HCT116 (cell line): ENCODE measurements around the gene THEM4.

Experiments
- EGR1 ChIP-seq: IDR thresholded peaks from 2 replicates; pipeline ENCODE4 v1.6.1; 2012; ENCODE audit warnings: low read depth
- EZH2 ChIP-seq: fragments of 200-600 bp; sonication (generic); IDR thresholded peaks from 2 replicates; pipeline ENCODE4 v1.6.1; 2017; ENCODE audit warnings: antibody characterized with exemption, mixed run types
- EZH2phosphoT487 ChIP-seq: fragments of 200-600 bp; IDR thresholded peaks from 2 replicates; pipeline ENCODE4 v1.6.1; 2018; ENCODE audit warnings: antibody characterized with exemption, borderline replicate concordance
- FOSL1 ChIP-seq: IDR thresholded peaks from 2 replicates; pipeline ENCODE4 v1.6.1; 2012; ENCODE audit warnings: low read depth
- JUND ChIP-seq: IDR thresholded peaks from 2 replicates; pipeline ENCODE4 v1.6.1; 2012
- POLR2A ChIP-seq: IDR thresholded peaks from 2 replicates; pipeline ENCODE4 v1.7.0; 2011; ENCODE audit warnings: borderline replicate concordance; ENCODE audit not compliant: insufficient read depth, insufficient read length; ENCODE audit errors: extremely low read depth
- POLR2AphosphoS5 ChIP-seq: IDR thresholded peaks from 2 replicates; pipeline ENCODE4 v1.6.1; 2011; ENCODE audit warnings: mild to moderate bottlenecking, low read depth, low read length, moderate library complexity
- RAD21 ChIP-seq: IDR thresholded peaks from 2 replicates; pipeline ENCODE4 v1.6.1; 2012; ENCODE audit warnings: low read depth, mild to moderate bottlenecking
- SRF ChIP-seq: IDR thresholded peaks from 2 replicates; pipeline ENCODE4 v1.6.1; 2012; ENCODE audit warnings: low read depth
- TCF7L2 ChIP-seq: IDR thresholded peaks from 2 replicates; pipeline ENCODE4 v1.7.0; 2011; ENCODE audit warnings: borderline replicate concordance, inconsistent platforms; ENCODE audit not compliant: insufficient read depth, insufficient read length; ENCODE audit errors: extremely low read depth
- YY1 ChIP-seq: IDR thresholded peaks from 2 replicates; pipeline ENCODE4 v1.6.1; 2011; ENCODE audit warnings: low read length, low read depth, moderate library complexity, mild to moderate bottlenecking; ENCODE audit not compliant: insufficient replicate concordance; ENCODE audit errors: extremely low read depth
- ZNF274 ChIP-seq: fragments of 200-500 bp; sonication (Bioruptor generic); IDR thresholded peaks from 2 replicates; pipeline ENCODE4 v1.6.1; 2014; ENCODE audit warnings: mild to moderate bottlenecking, low read depth, low read length, inconsistent platforms
- TF ChIP-seq, protein P1 (sequence below), 3 experiments: fragments of 200-600 bp in 1 of 3; sonication (generic) in 1 of 3; IDR thresholded peaks in 2 of 3; conservative IDR thresholded peaks in 1 of 3; 2 replicates each; pipeline ENCODE4 v1.5.1; 2012 to 2017; ENCODE audit warnings: low read depth in 2 of 3, low read length in 2 of 3, antibody characterized with exemption in 1 of 3, borderline replicate concordance in 1 of 3, control low read depth in 1 of 3, mild to moderate bottlenecking in 1 of 3, mixed read lengths in 1 of 3, mixed run types in 1 of 3, moderate library complexity in 1 of 3; ENCODE audit not compliant: insufficient read depth in 1 of 3

DNA sequence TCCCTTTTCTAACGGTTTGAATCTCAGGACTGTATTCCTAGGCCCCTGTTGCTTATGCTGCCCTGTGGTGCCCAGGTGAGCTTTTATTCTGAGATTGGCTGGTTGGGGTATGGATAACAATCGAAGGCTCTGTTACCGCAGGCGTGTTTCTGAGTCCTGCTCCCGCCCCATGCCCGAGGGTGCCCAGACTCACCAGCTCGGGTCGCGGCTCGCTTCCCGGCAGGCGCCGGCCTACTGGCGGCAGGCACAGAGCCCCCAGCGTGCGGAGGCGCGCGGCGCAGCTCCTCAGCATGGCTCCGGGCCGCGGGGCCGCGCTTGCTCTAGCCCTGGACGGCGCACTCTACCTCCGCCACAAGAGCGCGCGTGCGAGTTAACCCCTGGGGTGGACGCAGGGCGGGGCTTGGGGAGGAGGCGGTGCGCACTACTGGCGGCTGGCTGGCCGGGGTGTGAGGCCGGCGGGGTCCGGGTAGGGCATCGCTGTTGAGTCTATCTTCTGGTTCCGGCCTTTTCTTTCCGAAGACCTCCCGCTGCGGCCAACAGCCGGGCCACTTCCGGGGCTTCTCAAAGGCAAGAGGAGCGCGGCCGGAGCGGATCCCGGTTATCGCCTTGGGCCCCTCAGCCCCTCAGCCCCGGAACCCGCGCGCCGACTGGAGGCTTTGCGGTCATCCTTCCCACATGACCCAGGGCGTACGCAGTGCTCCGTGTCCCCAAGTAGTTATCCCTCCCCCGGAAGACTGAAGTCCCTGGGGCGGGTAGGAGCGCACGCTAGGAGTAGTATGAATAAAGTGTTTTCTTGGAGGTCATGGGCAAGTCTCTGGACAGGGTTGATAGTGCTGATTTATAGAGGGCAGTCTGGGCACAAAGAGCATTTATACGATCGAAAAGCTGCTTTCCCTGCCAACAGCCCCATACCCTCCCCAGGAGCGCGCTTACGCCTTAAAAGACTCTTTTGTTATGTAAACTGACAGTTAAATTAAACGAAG lies at the start of gene THEM4:
- TF ChIP-seq EZH2, result no peak
- TF ChIP-seq, protein P1, sequence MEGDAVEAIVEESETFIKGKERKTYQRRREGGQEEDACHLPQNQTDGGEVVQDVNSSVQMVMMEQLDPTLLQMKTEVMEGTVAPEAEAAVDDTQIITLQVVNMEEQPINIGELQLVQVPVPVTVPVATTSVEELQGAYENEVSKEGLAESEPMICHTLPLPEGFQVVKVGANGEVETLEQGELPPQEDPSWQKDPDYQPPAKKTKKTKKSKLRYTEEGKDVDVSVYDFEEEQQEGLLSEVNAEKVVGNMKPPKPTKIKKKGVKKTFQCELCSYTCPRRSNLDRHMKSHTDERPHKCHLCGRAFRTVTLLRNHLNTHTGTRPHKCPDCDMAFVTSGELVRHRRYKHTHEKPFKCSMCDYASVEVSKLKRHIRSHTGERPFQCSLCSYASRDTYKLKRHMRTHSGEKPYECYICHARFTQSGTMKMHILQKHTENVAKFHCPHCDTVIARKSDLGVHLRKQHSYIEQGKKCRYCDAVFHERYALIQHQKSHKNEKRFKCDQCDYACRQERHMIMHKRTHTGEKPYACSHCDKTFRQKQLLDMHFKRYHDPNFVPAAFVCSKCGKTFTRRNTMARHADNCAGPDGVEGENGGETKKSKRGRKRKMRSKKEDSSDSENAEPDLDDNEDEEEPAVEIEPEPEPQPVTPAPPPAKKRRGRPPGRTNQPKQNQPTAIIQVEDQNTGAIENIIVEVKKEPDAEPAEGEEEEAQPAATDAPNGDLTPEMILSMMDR (IDR thresholded peaks at IDR 0.05 in 2 of 3, conservative IDR thresholded peaks at IDR 0.05 in 1 of 3; ENCODE audit: borderline replicate concordance in 1 of 3, insufficient read depth in 1 of 3, low read depth in 2 of 3, low read length in 2 of 3), result no peak
- peak; percentile 93 for TF ChIP-seq POLR2AphosphoS5
- peak; percentile 50 for TF ChIP-seq TCF7L2
- TF ChIP-seq EZH2phosphoT487, result no peak
- TF ChIP-seq ZNF274, result no peak
- TF ChIP-seq POLR2A, result peak; percentile 92
- TF ChIP-seq JUND, result no peak
- peak; percentile 75 for TF ChIP-seq YY1
- no peak; the same call in none of the 2 replicates for TF ChIP-seq SRF
- TF ChIP-seq EGR1, result no peak; the same call in 1 of the 2 replicates
- TF ChIP-seq FOSL1, result no peak
- no peak for TF ChIP-seq RAD21
